SW 1271 (cell line): ENCODE results near the gene GTF2IRD1.
"Not testable (repeated sequence)": the region's sequence is repeated elsewhere in the genome, so short reads cannot be mapped to it uniquely, and the experiment has no call there.

Experiments
- DNase-seq, 2 experiments: peaks; one replicate each; lab custom pipeline; 2025; lab: John Stamatoyannopoulos, UW

GTF2IRD1 gene

GRCh38 chr7:74430961-74431466 lies 22.7 kb upstream of the GTF2IRD1 start:
- no peak for DNase-seq

DNA sequence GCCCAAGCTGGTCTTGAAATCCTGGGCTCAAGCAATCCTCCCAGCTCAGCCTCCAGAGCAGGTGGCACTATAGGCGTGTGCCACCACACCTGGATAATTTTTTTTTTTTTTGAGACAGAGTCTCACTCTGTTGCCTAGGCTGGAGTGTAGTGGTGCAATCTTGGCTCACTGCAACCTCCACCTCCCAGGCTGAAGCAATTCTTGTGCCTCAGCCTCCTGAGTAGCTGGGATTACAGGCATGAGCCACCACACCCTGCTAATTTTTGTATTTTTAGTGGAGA lies 16.5 kb upstream of the GTF2IRD1 start:
- not testable (repeated sequence) for DNase-seq

DNA sequence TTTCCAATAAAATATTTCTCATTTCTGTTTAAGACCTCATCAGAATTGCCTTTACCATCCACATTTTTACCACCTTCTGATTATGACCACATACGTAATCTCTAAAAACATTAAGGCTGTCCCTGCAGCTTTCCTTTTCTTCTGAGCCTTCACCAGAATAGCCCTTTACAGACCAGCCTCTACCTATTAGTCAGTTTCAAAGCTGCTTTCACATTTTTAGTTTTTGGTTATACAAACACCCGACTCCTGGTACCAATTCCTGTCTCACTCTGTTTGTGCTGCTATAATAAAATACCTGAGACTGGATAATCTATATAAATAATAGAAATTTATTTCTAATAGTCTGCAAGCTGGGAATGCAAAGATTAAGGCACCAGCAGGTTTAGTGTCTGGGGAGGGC lies 15.4 kb upstream of the GTF2IRD1 start:
- no peak for DNase-seq

- no peak for DNase-seq
These were observed 14.2 kb upstream of the GTF2IRD1 start for GRCh38 chr7:74439541-74439940.

DNA sequence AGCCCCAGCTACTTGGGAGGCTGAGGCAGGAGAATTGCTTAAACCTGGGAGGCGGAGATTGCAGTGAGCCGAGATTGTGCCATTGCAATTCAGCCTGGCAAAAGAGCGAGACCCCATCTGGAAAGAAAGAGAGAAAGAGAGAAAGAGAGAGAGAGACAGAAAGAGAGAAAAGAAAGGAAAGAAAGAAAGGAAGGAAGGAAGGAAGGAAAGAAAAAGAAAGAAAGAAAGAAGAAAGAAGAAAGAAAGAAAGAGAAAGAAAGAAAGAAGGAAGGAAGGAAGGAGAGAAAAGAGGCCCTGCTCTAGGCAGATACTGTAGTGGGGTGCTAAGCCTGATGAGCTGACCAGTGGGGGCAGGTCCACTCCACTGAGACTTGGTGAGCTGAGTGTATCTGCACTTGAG lies 13.6 kb upstream of the GTF2IRD1 start:
- not testable (repeated sequence) for DNase-seq

DNA sequence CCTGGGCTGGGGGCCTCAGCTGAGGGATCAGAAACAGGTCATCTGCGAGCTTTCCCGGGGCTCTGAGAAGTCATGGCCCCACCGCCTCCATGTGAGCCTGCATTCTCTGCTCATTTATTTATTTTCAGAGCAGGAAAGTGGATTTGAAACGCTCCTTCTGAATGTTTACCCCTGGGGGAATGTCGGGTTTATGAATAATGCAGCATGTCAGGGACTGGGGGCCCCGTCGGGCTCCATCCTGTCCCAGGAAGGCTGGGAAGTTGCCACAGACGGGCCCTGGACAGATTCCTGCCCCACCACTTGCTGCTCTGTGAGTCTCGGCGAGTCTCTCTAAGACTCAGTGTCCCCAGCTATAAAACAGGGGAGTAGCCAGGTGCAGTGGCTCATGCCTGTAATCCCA lies 11.9 kb upstream of the GTF2IRD1 start:
- DNase-seq: no peak

DNA sequence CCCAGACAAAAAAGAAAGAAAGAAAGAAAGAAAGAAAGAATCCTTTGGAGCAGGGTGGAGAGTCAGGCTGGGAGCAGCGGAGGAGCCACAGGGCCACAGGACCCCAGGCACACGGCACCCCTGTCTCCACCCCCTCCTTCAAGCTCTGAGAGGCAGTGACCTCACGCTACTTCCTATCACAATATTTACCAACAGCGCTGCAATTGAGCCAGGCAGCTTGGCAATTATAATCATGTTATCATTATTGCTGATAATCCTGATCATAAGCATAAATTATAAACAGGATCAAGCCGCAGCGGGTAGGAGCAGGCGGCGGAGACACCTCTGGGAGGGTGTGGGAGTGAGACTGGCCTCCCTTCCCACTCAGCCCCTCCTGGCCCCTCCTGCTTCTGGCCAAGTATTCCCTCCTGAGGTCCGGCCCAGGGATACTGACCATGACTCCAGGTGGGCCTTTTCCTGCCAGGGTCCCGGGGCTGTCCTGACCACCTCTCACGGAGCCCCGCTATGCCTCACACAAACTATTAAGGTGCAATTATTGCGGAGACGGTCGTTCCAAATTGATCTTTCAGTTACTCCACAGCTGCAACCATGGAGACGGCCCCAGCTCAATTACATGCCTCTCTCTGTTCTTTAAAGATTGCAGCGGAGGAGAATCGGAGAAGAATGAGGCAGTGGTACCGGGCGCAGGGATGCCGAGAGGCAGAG lies 10.0 kb upstream of the GTF2IRD1 start:
- DNase-seq: no peak

DNA sequence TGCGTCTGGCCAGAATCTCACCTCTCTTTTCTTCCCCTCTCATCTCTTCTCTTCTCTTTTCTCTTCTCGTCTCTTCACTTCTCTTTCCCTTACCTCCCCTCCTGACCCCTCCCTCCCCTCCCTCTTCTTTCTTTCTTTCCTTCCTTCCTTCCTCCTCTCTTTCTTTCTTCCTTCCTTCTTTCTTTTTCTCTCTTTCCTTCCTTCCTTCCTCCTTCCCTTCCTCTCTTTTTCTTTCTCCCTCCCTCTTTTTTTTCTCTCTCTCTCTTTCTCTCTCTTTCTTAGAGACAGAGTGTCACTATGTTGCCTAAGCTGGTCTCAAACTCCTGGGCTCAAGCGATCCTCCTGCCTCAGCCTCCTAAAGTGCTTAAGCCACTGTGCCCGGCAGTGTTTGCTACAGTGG lies 4.6 kb upstream of the GTF2IRD1 start:
- DNase-seq: no peak

DNA sequence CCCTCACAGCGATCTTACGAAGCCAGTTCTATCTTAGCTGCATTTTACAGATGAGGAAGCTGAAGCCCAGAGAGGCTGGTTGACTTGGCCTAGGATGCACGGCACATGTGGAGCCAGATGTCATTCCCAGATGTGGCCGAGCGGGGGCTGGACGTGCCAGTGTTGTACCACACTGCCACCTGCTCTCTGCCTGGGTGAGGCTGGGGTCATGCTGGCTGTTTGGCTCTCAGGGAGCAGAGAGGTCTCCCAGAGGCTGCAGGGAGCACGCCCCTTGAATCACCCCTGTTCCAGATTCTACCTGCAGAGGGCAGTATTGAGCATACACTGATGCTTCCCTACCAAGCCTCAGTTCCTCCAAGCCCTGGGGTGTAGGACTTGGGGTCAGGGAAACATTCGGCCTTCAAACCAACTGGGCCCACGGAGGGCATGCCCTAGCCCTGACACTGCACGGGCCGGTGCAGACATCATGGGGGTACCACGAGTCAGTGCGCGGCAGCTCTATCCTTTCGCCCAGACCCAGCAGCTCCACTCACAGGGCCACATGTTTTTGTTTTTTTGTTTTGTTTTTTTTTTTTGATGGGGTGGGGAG lies 3.8 kb upstream of the GTF2IRD1 start:
- DNase-seq: peak in 1 of 2 experiments; percentile 32

GRCh38 chr7:74452748-74453321 lies 871 bp upstream of the GTF2IRD1 start:
- DNase-seq: no peak

DNA sequence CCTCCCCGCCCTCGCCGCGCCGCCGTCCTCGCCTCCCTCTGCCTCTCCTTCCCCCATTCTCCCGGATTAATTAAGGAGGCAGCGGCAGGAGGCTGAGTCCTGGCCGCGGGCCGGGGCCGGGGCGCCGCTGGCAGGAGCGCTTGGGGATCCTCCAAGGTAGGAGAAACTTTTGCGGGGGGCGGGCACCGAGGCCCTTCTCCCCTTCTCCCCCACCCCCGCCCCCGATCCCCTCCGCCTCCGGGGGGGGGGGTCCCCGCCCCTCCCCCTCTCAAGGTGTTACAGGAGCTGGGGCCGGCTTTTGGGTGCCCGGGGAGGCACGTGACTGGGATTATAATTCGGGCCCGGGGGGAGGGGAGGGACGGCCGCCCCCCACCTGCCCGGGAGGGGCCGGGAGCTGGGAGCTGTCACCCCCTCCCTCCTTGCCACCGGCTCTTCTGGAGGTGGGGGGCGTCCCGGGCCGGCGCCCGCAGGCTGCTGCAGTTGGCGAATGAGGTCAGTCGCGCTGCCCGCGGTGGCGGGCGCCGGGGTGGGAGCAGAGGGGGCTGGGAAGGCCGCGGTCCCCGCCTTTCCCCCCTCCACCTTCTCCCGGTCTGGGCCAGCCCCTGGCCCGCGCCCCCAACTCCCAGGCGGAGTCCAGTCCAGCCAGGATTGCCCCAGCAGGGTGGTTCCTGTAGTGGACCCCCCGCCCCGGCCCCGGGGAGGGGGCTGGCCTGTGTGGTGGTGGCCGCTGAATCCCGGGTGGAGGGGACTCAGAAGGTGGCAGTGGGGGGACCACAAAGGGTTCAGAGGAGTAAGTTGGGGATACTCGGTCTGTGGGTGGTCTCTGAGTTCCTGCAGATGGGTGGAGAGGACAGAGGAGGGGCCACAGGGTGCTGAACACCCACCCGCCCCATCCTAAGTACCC lies 567 bp downstream of the GTF2IRD1 start:
- DNase-seq: no peak

- DNase-seq: no peak
These were observed 1.2 kb downstream of the GTF2IRD1 start for GRCh38 chr7:74454925-74455288.

DNA sequence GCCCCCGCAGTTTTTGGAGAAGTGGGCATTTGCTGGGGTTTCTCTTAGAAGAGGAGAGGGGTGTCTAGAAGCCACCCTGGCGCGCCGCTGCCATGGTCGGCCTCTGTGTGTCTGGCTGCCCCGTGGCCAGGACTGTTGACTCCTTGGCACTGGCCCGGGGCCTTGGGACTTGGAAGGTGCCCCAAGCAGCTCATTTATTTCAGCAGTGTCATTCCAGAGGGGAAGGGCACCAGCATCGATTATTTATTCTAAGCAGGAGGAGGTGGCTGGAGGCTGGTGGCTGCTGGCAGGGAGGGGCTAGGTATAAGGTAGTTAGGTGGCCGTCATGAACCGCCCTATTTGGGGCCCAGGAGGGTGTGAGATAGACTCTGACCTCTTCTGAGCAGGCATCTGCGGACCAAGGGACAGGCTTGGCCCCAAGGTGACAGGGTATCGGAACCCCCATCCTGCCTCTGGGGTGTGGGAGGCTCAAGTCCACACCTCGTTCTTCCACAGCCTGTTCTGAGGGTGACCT lies 1.6 kb downstream of the GTF2IRD1 start:
- DNase-seq: no peak

DNA sequence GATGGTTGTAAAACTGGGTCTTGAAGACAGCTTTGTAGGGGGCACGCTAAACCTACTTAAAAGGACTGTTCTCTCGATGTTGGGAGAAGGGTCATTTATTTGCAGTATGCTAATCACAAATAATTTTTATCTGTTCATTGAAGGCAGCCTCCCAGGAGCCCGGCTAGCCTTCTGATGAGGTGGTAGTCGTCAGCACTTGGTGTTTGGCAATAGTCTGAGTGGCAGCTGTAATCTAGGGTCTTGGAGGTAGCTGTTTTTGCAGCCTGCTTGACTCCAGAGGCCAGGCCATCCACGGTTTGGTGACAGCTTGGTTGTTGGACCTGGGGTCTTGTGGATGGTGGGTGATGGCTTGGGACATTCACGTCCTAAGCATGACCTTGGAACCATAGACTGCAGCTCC lies 2.2 kb downstream of the GTF2IRD1 start:
- no peak for DNase-seq

GRCh38 chr7:74457007-74457406 lies 3.3 kb downstream of the GTF2IRD1 start:
- DNase-seq: no peak

DNA sequence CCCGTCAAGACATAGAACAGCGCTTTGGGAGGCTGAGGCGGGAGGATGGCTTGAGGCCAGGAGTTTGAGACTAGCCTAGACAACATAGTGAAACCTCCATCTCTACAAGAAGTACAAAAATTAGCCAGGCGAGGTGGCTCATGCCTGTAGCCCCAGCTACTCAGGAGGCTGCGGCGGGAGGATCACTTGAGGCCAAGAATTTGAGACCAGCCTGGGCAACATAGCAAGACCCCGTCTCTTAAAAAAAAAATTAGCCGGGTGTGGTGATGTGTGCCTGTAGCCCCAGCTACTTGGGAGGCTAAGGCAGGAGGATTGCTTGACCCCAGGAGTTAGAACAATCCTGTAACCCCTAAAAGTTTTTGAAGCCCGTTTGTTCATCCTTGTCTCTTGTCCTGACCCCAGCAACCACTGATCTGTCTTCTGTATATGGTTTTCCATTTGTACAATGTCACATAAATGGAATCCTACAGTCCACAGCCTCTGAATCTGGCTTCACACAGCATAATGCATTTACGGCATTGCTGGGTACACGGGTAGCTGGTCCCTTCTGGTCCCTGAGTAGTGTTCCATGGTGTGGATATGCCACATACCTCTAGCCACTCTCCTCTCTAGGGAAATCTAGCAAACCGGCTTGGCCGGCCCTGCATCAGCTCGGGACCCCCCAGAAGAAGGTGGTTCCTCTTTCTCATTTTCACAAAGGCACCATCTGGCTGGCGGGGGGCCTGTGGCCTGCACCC lies 8.4 kb downstream of the GTF2IRD1 start:
- no peak for DNase-seq

DNA sequence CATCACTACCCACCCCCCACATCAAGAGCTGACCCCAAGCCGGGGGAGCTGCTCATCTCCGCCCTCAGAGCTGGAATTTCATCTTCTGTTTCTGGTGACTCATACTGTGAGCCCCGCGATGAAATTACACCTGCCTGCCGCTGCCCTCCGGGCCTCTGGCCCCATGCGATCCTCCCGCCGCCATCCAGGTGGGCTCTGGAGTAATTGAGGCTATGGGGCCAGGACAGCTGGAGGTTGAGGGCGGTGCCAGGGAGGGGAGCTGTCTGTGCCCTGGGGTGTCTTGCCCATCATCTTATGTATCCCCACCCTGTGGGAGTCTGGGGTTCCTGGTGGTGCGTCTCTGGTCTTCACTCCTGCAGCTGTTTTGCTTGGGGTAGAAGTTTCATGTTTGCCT lies 9.0 kb downstream of the GTF2IRD1 start:
- DNase-seq: no peak

- DNase-seq: no peak
These were observed 11.5 kb downstream of the GTF2IRD1 start for GRCh38 chr7:74464931-74465886.

- DNase-seq: no peak
These were observed 12.6 kb downstream of the GTF2IRD1 start for GRCh38 chr7:74466196-74466813.

DNA sequence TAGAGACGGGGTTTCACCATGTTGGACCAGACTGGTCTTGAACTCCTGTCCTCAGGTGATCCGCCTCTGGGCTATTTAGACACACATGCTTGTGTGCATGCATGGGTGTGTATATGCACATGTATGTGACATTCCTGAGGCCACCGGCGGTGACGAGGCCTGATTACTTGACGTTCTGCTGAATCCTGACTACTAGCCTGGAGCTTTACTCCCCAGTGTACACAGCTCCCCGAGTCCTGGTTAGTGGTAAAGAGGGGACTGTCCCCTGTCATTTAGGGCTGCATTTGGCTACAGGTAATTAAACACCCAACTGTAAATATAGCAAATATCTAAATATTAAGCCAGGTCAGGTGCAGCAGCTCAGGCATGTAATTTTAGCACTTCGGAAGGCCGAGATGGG lies 14.2 kb downstream of the GTF2IRD1 start:
- no peak for DNase-seq
